Endothelial cell of umbilical vein (primary cell): ENCODE data around the gene EPRS1. TPM values are rescaled to one million over a fixed set of nuclear protein-coding genes. Genes with fewer than 3 reads are reported as not detected.
"Not testable (repeated sequence)": the region's sequence is repeated elsewhere in the genome, so short reads cannot be mapped to it uniquely, and the experiment has no call there.

Experiments
- BruUV-seq: library from RNA; stranded (reverse); fragments of 400-500 nt; replicated peaks from 2 replicates; lab custom pipeline; 2021; lab: Mats Ljungman, UMichigan
- CTCF ChIA-PET: fragments of 300-600, 350-600 bp; sonication (Branson Sonifier 250); formaldehyde crosslinking; loops from one replicate; lab custom pipeline; 2021; ENCODE audit warnings: antibody characterized with exemption, inconsistent platforms; lab: Charles Lee
- POLR2A ChIA-PET: fragments of 300-600, 350-600 bp; sonication (Branson Sonifier 250); formaldehyde crosslinking; loops from one replicate; lab custom pipeline; 2021; ENCODE audit warnings: antibody characterized with exemption, inconsistent platforms; lab: Charles Lee
- DNase-seq: peaks from one replicate; pipeline ENCODE4 v3.0.0-alpha.2; 2011; ENCODE audit warnings: low read depth, low spot score
- FAIRE-seq: peaks from 2 replicates; lab custom pipeline; 2011; peaks lifted over from hg19 to GRCh38; lab: Jason Lieb, UNC
- H2AFZ ChIP-seq: 2 replicates; pipeline ENCODE4 v1.6.0; 2012; ENCODE audit warnings: low read depth, low read length, control low read depth, inconsistent platforms
- H3K27ac ChIP-seq: 2 replicates; pipeline ENCODE4 v1.5.1; 2011; ENCODE audit warnings: low read depth, mild to moderate bottlenecking, control low read depth, low read length, moderate library complexity; ENCODE audit not compliant: insufficient read depth
- H3K27me3 ChIP-seq, 2 experiments: 2 replicates each; pipeline versions ENCODE4 v1.6.0 to v1.6.1; 2011; ENCODE audit warnings: low read length in 2 of 2, mixed read lengths in 1 of 2; ENCODE audit not compliant: control insufficient read depth in 2 of 2, insufficient read depth in 2 of 2
- H3K36me3 ChIP-seq, 2 experiments: 2 replicates in 1 of 2; 3 replicates in 1 of 2; pipeline ENCODE4 v1.5.1; 2011; ENCODE audit warnings: low read length in 2 of 2, mild to moderate bottlenecking in 1 of 2, moderate library complexity in 1 of 2; ENCODE audit not compliant: control insufficient read depth in 2 of 2, insufficient read depth in 2 of 2; ENCODE audit errors: extremely low read depth in 1 of 2
- H3K4me1 ChIP-seq: 3 replicates; pipeline ENCODE4 v1.5.1; 2011; ENCODE audit warnings: mild to moderate bottlenecking, low read length; ENCODE audit not compliant: control insufficient read depth, insufficient read depth; ENCODE audit errors: extremely low read depth
- H3K4me2 ChIP-seq: 2 replicates; pipeline ENCODE4 v1.6.1; 2011; ENCODE audit warnings: low read length, control low read depth, mixed read lengths; ENCODE audit not compliant: insufficient read depth
- H3K4me3 ChIP-seq, 3 experiments: fragments of 200-600 bp in 1 of 3; sonication (generic), shearing (Covaris generic) in 1 of 3; replicated peaks in 1 of 3; 2 replicates each; pipeline ENCODE4 v1.5.1; 2011 to 2016; ENCODE audit warnings: control low read depth in 3 of 3, low read length in 3 of 3, mild to moderate bottlenecking in 2 of 3, inconsistent platforms in 1 of 3, low read depth in 1 of 3, moderate library complexity in 1 of 3; ENCODE audit not compliant: insufficient read depth in 1 of 3
- H3K79me2 ChIP-seq: 2 replicates; pipeline ENCODE4 v1.6.0; 2012; ENCODE audit warnings: low read length, inconsistent platforms; ENCODE audit not compliant: control insufficient read depth, insufficient read depth
- H3K9ac ChIP-seq: replicated peaks from 2 replicates; pipeline ENCODE3; 2011; ENCODE audit warnings: low read length, control low read depth; ENCODE audit not compliant: insufficient read depth; ENCODE audit errors: extremely low read depth
- H3K9me1 ChIP-seq: replicated peaks from 3 replicates; pipeline ENCODE4 v1.6.0; 2011; ENCODE audit warnings: mild to moderate bottlenecking, low read length; ENCODE audit not compliant: control insufficient read depth, insufficient read depth; ENCODE audit errors: extremely low read depth
- H3K9me3 ChIP-seq: replicated peaks from 2 replicates; pipeline ENCODE4 v1.5.1; 2012; ENCODE audit warnings: low read length, inconsistent platforms; ENCODE audit not compliant: control insufficient read depth, insufficient read depth
- H4K20me1 ChIP-seq: replicated peaks from 2 replicates; pipeline ENCODE3; 2011; ENCODE audit warnings: mild to moderate bottlenecking, low read length; ENCODE audit not compliant: control insufficient read depth, insufficient read depth; ENCODE audit errors: extremely low read depth
- CTCF ChIP-seq, 2 donors: IDR thresholded peaks; 1 replicate in 1 of 2; 2 replicates in 1 of 2; pipeline ENCODE4 v1.5.1; 2011; ENCODE audit warnings: low read length in 2 of 2, mild to moderate bottlenecking in 2 of 2, moderate library complexity in 2 of 2, control low read depth in 1 of 2, inconsistent platforms in 1 of 2, low read depth in 1 of 2; ENCODE audit not compliant: insufficient read depth in 1 of 2; ENCODE audit errors: extremely low read depth in 1 of 2
- EZH2 ChIP-seq: IDR thresholded peaks from 2 replicates; pipeline ENCODE4 v1.6.1; 2012; ENCODE audit warnings: borderline replicate concordance, low read depth, mild to moderate bottlenecking, moderate library complexity, low read length, inconsistent platforms; ENCODE audit not compliant: severe bottlenecking
- FOS ChIP-seq: IDR thresholded peaks from 2 replicates; pipeline ENCODE4 v1.6.1; 2011; ENCODE audit warnings: mild to moderate bottlenecking, low read length, moderate library complexity, borderline replicate concordance; ENCODE audit not compliant: insufficient read depth
- GATA2 ChIP-seq: IDR thresholded peaks from 2 replicates; pipeline ENCODE4 v1.7.0; 2011; ENCODE audit warnings: low read depth, mild to moderate bottlenecking, moderate library complexity, mixed read lengths, low read length; ENCODE audit not compliant: insufficient read length, insufficient read depth
- JUN ChIP-seq: IDR thresholded peaks from 2 replicates; pipeline ENCODE4 v1.6.1; 2011; ENCODE audit warnings: borderline replicate concordance, low read depth; ENCODE audit not compliant: insufficient read length, insufficient read depth
- MAX ChIP-seq: IDR thresholded peaks from 2 replicates; pipeline ENCODE4 v1.6.1; 2011; ENCODE audit not compliant: insufficient read depth, insufficient read length
- MYC ChIP-seq: IDR thresholded peaks from one replicate; pipeline ENCODE4 v1.6.1; 2011; ENCODE audit warnings: mild to moderate bottlenecking, low read depth, low read length
- dilution Hi-C: fragments of 300-500 bp; cut with MboI; formaldehyde crosslinking; loops from one replicate; pipeline ENCODE4 v1.15.0; 2019; ENCODE audit warnings: low sequenced_read_pairs; ENCODE audit not compliant: extremely low pct_ligation_motif_present
- intact Hi-C: fragments of 100-400 bp; cut with micrococcal nuclease; formaldehyde crosslinking; loops from one replicate; pipeline ENCODE4 v1.10.0; 2022
- polyA plus RNA-seq, 4 experiments: library from polyadenylated mRNA; depleted of rRNA in 3 of 4; stranded (reverse) in 3 of 4; unstranded in 1 of 4; fragments of >200 nt; gene quantifications; 2 replicates each; pipeline versions ENCODE4 v1.2.1 to v1.2.3, GENCODE V29; 2011 to 2012; ENCODE audit warnings: missing spikeins in 1 of 4
- total RNA-seq: library from RNA; stranded (reverse); gene quantifications from 2 replicates; pipeline ENCODE4 v1.2.3, GENCODE V29; 2021

Gene EPRS1
- total and polyA plus RNA-seq, 2 donors (not counting 3 experiments of a cell fraction or from before 2014, with no cell fraction given) = 22.9 to 109 TPM

DNA sequence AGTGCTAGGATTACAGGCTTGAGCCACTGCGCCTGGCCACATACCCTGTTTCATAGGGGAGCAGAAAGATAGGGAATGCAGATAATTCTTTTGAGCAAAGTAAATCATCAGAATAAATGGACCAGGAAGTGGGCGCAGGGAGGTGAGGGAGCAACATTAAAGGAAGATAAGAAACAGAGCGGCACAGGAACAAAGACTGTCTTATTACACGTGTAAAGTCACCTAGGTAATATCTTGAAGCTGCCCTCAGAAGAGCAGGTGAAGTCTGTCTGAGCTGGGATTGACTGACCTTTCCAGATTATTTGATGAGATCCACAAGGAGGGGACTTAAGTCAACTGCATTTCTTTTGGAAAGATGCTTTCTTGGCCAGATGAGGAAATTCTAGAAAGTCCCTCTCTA lies 7.7 kb downstream of the EPRS1 start:
- Histone ChIP-seq H4K20me1 (no peaks in the 10 kb centered on the region), H3K9me1 (no peaks in the 10 kb centered on the region), H3K79me2 (peaks cover 63% of the 10 kb centered on the region), H3K9me3 (no peaks in the 10 kb centered on the region), H3K36me3 (peaks cover 6 to 9% of the 10 kb centered on the region in 2 experiments), H3K4me3 (no peak overlapping the region), H3K4me2 (no peak overlapping the region), H3K27me3 (no peaks in the 10 kb centered on the region), H2AFZ (no peak overlapping the region), H3K9ac (no peak overlapping the region), H3K4me1 (no peaks in the 10 kb centered on the region), H3K27ac (no peak overlapping the region)
- no peak for DNase-seq
- intact Hi-C loops (no loop called here), dilution Hi-C loops (no loop called here)
- TF ChIP-seq MYC (no peak), GATA2 (no peak), CTCF (IDR thresholded peaks at IDR 0.05; ENCODE audit: extremely low read depth in 1 of 2, insufficient read depth in 1 of 2, low read depth in 1 of 2, low read length in 2 of 2) (no peak), FOS (no peak), MAX (no peak), EZH2 (no peak), JUN (no peak)
- ChIA-PET POLR2A (no interaction called here), CTCF (interaction anchor here (0.7 to 1.1 kb wide), 3 partner anchors 26 to 75 kb away, joined by 3 to 4 read pairs (median 3); no protein-coding TSS in a partner anchor)
- BruUV-seq = no TSS peak
- no peak for FAIRE-seq

- H3K4me2 ChIP-seq, H3K9me1 ChIP-seq, H3K9ac ChIP-seq, H3K9me3 ChIP-seq, intact Hi-C loops, H2AFZ ChIP-seq, H3K27ac ChIP-seq, DNase-seq, H3K4me1 ChIP-seq, POLR2A ChIA-PET, H4K20me1 ChIP-seq, dilution Hi-C loops, H3K27me3 ChIP-seq, FAIRE-seq, H3K4me3 ChIP-seq, BruUV-seq, H3K36me3 ChIP-seq: not testable (repeated sequence)
- H3K79me2 ChIP-seq = peaks cover 55% of the 10 kb centered on the region
- CTCF ChIA-PET = interaction anchor here (1.1 kb wide), 1 partner anchor 25 kb away, joined by 3 read pairs; no protein-coding TSS in a partner anchor
Observed at GRCh38 chr1:220037810-220038209, 8.5 kb downstream of the EPRS1 start.
